GM21717 (cell line): Measurements from ENCODE around the gene RAB6B.

ENCODE experiments used
- ATAC-seq: cut with Tn5 transposase; IDR thresholded peaks from one replicate; pipeline ENCODE4 v1.9.1; 2021; ENCODE audit warnings: mild to moderate bottlenecking, moderate library complexity; ENCODE audit not compliant: unreplicated experiment

Gene RAB6B

GRCh38 chr3:133896002-133896761, 500 bp upstream of the RAB6B start:
- no peak for ATAC-seq

- ATAC-seq, result no peak
Measured at GRCh38 chr3:133894353-133895207, 1.1 kb downstream of the RAB6B start.

- no peak for ATAC-seq
Measured at GRCh38 chr3:133893683-133894352, 1.9 kb downstream of the RAB6B start.

GRCh38 chr3:133892541-133893231, 3.0 kb downstream of the RAB6B start:
- ATAC-seq, result no peak

GRCh38 chr3:133891662-133892378, 3.9 kb downstream of the RAB6B start:
- ATAC-seq, result no peak

- no peak for ATAC-seq
Measured at GRCh38 chr3:133890972-133891644, 4.6 kb downstream of the RAB6B start.

- ATAC-seq, result no peak
Measured at GRCh38 chr3:133890037-133890436, 5.6 kb downstream of the RAB6B start.

GRCh38 chr3:133888726-133889340, 6.8 kb downstream of the RAB6B start:
- no peak for ATAC-seq

- no peak for ATAC-seq
Measured at GRCh38 chr3:133887803-133888703, 7.6 kb downstream of the RAB6B start.

- no peak for ATAC-seq
Measured at GRCh38 chr3:133887074-133887802, 8.4 kb downstream of the RAB6B start.

GRCh38 chr3:133886031-133886722, 9.5 kb downstream of the RAB6B start:
- ATAC-seq, result no peak

- no peak for ATAC-seq
Measured at GRCh38 chr3:133884887-133885711, 10.6 kb downstream of the RAB6B start.

- ATAC-seq, result no peak
Measured at GRCh38 chr3:133884054-133884886, 11.4 kb downstream of the RAB6B start.

GRCh38 chr3:133883641-133884040, 12.0 kb downstream of the RAB6B start:
- ATAC-seq, result no peak

GRCh38 chr3:133882986-133883586, 12.6 kb downstream of the RAB6B start:
- ATAC-seq, result no peak
